ENCODE measurements around the gene UPB1.

The UPB1 gene

DNA sequence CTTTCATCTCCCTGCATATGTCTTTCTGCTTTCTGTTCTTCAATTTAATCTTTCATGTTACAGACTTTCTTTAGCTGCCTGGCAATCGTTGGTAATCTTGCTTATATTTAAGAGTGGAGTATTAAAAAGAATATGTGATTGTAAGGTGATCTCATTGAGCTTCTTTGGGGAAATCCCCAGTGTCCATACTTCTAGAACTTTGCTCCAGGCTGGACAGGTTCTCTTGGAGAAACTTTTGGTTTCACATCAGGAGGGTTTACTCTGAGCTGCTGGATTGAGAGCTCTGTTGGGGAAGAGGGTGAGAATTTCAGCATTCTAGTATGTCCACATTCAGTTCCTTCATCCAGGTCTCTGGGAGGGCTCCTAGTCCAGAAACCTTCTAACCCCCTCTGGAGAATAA lies 81.6 kb downstream of the UPB1 start:
- DNase-seq, result no peak
